ENCODE results near the gene PPP1R3G. TPM values are rescaled to one million over a fixed set of nuclear protein-coding genes. Genes with fewer than 3 reads are reported as not detected.

PPP1R3G gene
- total RNA-seq, 1 donor from 2014 or later = 0.39 TPM

DNA sequence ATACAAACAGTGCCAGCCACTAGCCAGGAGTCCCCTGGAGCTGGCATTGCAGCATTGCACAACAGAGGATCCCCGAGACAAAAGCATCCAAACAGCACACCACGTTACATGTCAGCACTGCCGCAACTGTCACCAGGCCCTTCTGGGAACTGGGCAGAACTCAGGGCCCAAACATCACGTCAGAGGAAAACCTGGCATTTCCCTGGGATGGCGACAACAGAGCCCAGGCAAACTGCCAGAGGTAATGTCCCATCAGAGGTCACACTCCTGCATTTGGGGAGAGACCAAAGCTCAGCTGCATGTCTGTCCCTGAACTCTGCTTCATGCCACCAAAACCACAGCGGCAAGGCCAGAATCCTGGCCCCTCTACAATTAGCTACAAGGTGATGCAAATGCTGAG is 36.3 kb downstream of the PPP1R3G start:
- no peak overlapping the region for H3K4me2 ChIP-seq (ENCODE audit: low read length)
- H3K27ac ChIP-seq (ENCODE audit: low read depth, low read length) = no peak overlapping the region
- Mint-ChIP-seq H3K27me3 (ENCODE audit: low read depth, unreplicated experiment) (no peaks in the 10 kb centered on the region), H3K4me1 (ENCODE audit: low read depth, unreplicated experiment) (peaks cover 18% of the 10 kb centered on the region), H3K27ac (ENCODE audit: unreplicated experiment) (no peak overlapping the region), H3K9me3 (ENCODE audit: unreplicated experiment) (peaks cover 4% of the 10 kb centered on the region), H3K4me3 (ENCODE audit: unreplicated experiment) (no peak overlapping the region), H3K36me3 (ENCODE audit: low read depth, unreplicated experiment) (peaks cover 4% of the 10 kb centered on the region)
- DNase-seq (ENCODE audit: low read depth) (no peak), FAIRE-seq (no peak)
- no peaks in the 10 kb centered on the region for H3K79me2 ChIP-seq (ENCODE audit: insufficient read depth, low read length)
- peaks cover 31% of the 10 kb centered on the region for H4K20me1 ChIP-seq (ENCODE audit: insufficient read depth, low read length)
- H3K9me3 ChIP-seq (ENCODE audit: insufficient read depth, low read depth, low read length) = peaks cover 2% of the 10 kb centered on the region
- peaks cover 20% of the 10 kb centered on the region for H3K4me1 ChIP-seq (ENCODE audit: insufficient read depth, low read length)
- H3K36me3 ChIP-seq (ENCODE audit: insufficient read depth, low read length) = no peaks in the 10 kb centered on the region
- no peak overlapping the region for H2AFZ ChIP-seq (ENCODE audit: low read depth, low read length)
- TF ChIP-seq EZH2 (IDR thresholded peaks at IDR 0.05; ENCODE audit: insufficient read depth, low read length) = no peak
- TF ChIP-seq, protein P1, sequence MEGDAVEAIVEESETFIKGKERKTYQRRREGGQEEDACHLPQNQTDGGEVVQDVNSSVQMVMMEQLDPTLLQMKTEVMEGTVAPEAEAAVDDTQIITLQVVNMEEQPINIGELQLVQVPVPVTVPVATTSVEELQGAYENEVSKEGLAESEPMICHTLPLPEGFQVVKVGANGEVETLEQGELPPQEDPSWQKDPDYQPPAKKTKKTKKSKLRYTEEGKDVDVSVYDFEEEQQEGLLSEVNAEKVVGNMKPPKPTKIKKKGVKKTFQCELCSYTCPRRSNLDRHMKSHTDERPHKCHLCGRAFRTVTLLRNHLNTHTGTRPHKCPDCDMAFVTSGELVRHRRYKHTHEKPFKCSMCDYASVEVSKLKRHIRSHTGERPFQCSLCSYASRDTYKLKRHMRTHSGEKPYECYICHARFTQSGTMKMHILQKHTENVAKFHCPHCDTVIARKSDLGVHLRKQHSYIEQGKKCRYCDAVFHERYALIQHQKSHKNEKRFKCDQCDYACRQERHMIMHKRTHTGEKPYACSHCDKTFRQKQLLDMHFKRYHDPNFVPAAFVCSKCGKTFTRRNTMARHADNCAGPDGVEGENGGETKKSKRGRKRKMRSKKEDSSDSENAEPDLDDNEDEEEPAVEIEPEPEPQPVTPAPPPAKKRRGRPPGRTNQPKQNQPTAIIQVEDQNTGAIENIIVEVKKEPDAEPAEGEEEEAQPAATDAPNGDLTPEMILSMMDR (IDR thresholded peaks at IDR 0.05; ENCODE audit: insufficient read depth, low read depth, low read length) = no peak
- H3K27me3 ChIP-seq (ENCODE audit: insufficient read depth, low read length) = no peaks in the 10 kb centered on the region
- H3K4me3 ChIP-seq (ENCODE audit: insufficient read depth, low read depth, low read length) = no peak overlapping the region
- H3K9ac ChIP-seq (ENCODE audit: low read length) = no peak overlapping the region

DNA sequence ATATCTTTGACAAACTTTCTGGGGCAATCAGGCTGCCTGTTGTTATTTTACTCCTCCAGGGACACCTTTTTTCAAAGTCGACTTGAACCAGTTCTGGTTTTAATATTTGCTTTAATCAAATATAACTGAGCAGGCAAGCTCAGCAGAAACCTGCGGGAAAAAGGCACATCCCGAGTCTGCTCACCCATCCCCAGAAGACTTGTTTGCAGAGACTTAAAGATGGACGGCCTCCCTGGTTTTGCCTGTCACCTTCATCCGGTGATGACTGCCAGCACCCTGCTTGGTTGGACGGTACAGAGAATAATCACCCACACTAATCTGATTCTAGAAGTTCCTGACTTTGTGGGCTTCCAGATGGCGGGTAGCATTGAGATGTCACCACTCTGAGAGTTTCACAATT is 36.8 kb downstream of the PPP1R3G start:
- H3K27ac ChIP-seq (ENCODE audit: low read depth, low read length) = no peak overlapping the region
- Mint-ChIP-seq H3K27me3 (ENCODE audit: low read depth, unreplicated experiment) (no peaks in the 10 kb centered on the region), H3K36me3 (ENCODE audit: low read depth, unreplicated experiment) (peaks cover 4% of the 10 kb centered on the region), H3K9me3 (ENCODE audit: unreplicated experiment) (peaks cover 4% of the 10 kb centered on the region), H3K4me3 (ENCODE audit: unreplicated experiment) (no peak overlapping the region), H3K27ac (ENCODE audit: unreplicated experiment) (no peak overlapping the region), H3K4me1 (ENCODE audit: low read depth, unreplicated experiment) (peaks cover 20% of the 10 kb centered on the region)
- no peak for FAIRE-seq
- H3K4me1 ChIP-seq (ENCODE audit: insufficient read depth, low read length) = peaks cover 20% of the 10 kb centered on the region
- no peak overlapping the region for H3K9ac ChIP-seq (ENCODE audit: low read length)
- peaks cover 2% of the 10 kb centered on the region for H3K9me3 ChIP-seq (ENCODE audit: insufficient read depth, low read depth, low read length)
- peaks cover 31% of the 10 kb centered on the region for H4K20me1 ChIP-seq (ENCODE audit: insufficient read depth, low read length)
- H3K4me3 ChIP-seq (ENCODE audit: insufficient read depth, low read depth, low read length) = no peak overlapping the region
- H3K27me3 ChIP-seq (ENCODE audit: insufficient read depth, low read length) = no peaks in the 10 kb centered on the region
- H3K79me2 ChIP-seq (ENCODE audit: insufficient read depth, low read length) = no peaks in the 10 kb centered on the region
- no peak overlapping the region for H3K4me2 ChIP-seq (ENCODE audit: low read length)
- no peak overlapping the region for H2AFZ ChIP-seq (ENCODE audit: low read depth, low read length)
- TF ChIP-seq, protein P1 (IDR thresholded peaks at IDR 0.05; ENCODE audit: insufficient read depth, low read depth, low read length) = no peak
- TF ChIP-seq EZH2 (IDR thresholded peaks at IDR 0.05; ENCODE audit: insufficient read depth, low read length) = no peak
- H3K36me3 ChIP-seq (ENCODE audit: insufficient read depth, low read length) = no peaks in the 10 kb centered on the region
- no peak for DNase-seq (ENCODE audit: low read depth)

DNA sequence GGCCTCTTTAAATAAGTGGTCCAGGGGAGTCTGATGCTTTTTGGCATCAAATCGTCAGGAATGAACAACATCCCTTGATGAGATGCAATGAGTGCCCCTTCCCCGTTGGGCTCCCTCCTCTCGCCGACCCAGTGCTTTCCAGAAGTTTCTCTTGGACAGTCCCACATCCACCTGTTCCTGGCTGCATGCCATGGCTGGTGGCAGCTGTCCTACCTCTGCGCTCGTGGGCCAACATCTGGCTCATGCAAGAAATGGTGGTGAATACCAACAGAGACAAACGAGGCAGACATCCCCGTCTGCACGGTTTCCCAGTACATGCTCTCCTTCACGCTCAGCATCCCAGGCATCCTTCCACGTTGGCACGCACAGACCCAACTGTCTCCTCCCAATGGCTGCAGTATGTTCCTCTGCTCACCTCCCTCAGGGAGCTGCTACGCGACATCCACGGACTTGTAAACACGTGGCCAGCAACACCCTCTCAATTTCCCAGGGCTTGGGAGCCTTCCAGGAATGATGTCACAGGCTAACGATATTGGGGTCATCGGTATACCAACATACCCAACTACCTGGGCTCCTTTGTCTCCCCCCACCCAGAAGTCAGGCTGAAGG is 37.5 kb downstream of the PPP1R3G start:
- Mint-ChIP-seq H3K4me1 (ENCODE audit: low read depth, unreplicated experiment) (peaks cover 20% of the 10 kb centered on the region), H3K4me3 (ENCODE audit: unreplicated experiment) (no peak overlapping the region), H3K27ac (ENCODE audit: unreplicated experiment) (no peak overlapping the region), H3K9me3 (ENCODE audit: unreplicated experiment) (peaks cover 4% of the 10 kb centered on the region), H3K27me3 (ENCODE audit: low read depth, unreplicated experiment) (no peaks in the 10 kb centered on the region), H3K36me3 (ENCODE audit: low read depth, unreplicated experiment) (peaks cover 4% of the 10 kb centered on the region)
- Histone ChIP-seq H2AFZ (ENCODE audit: low read depth, low read length) (no peak overlapping the region), H3K79me2 (ENCODE audit: insufficient read depth, low read length) (no peaks in the 10 kb centered on the region), H3K9me3 (ENCODE audit: insufficient read depth, low read depth, low read length) (peaks cover 2% of the 10 kb centered on the region), H3K36me3 (ENCODE audit: insufficient read depth, low read length) (no peaks in the 10 kb centered on the region), H3K4me2 (ENCODE audit: low read length) (no peak overlapping the region), H3K4me1 (ENCODE audit: insufficient read depth, low read length) (peaks cover 20% of the 10 kb centered on the region), H4K20me1 (ENCODE audit: insufficient read depth, low read length) (peaks cover 31% of the 10 kb centered on the region), H3K4me3 (ENCODE audit: insufficient read depth, low read depth, low read length) (no peak overlapping the region), H3K9ac (ENCODE audit: low read length) (no peak overlapping the region), H3K27ac (ENCODE audit: low read depth, low read length) (no peak overlapping the region), H3K27me3 (ENCODE audit: insufficient read depth, low read length) (no peaks in the 10 kb centered on the region)
- no peak for FAIRE-seq
- DNase-seq (ENCODE audit: low read depth) = no peak
- TF ChIP-seq, protein P1 (IDR thresholded peaks at IDR 0.05; ENCODE audit: insufficient read depth, low read depth, low read length) = no peak
- TF ChIP-seq EZH2 (IDR thresholded peaks at IDR 0.05; ENCODE audit: insufficient read depth, low read length) = no peak

Measured in astrocyte (in vitro differentiated cells and primary cell).